ENCODE data around the gene CPSF4L.

Gene CPSF4L

DNA sequence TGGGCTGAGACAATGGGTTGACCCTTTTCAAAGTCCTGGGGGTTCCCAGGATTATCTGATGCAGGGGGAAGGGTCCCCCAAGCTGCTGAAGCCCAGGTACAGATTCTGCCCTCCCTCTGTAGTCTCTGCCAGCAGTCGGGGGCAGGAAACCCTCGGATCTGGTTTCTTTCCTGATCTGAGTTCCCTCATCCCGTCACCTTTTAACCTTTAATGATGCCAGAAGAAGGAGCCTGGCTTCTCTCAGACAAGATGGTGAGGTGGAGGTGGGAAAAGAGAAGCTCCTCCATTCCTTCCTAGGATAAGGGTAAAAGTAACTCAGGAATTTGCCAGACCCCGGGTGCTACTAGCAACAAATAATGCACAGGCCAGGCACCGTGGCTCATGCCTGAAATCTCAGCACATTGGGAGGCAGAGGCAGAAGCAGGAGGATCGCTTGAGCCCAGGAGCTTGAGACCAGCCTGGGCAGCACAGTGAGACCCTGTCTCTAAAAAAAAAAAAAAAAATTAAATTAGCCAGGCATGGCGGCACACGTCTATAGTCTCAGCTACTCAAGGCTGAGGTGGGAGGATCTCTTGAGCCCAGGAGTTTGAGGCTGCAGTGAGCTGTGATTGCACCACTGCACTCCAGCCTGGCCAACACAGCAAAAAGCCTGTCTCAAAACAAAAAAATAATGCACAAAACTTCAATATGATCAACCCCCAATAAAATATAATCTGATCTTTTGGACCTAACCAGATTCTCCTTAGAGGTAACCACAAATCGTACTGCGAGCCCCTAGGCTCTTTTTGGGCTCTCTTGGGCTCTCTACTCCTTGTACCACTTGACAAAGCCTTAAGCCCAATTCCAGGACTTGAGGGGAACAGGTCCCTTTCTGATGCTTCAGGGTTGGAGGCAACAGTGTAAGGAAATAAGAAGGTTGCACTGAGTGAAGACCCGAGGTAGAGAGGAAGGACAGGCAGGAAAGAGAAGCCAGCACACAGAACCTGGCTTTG lies 44.5 kb upstream of the CPSF4L start:
- no peak overlapping the region for H3K4me3 ChIP-seq (ENCODE audit: low read depth, low read length)
- TF ChIP-seq GFI1B (tag by site-specific recombination; IDR thresholded peaks at IDR 0.05) (0 out of 2 replicates have a peak, but pooled peaks have one; percentile 45), IKZF3 (tag by site-specific recombination; IDR thresholded peaks at IDR 0.05) (peak; percentile 60), ZNF311 (tag by site-specific recombination; IDR thresholded peaks at IDR 0.05; ENCODE audit: borderline replicate concordance) (no peak), ZNF121 (tag by site-specific recombination; IDR thresholded peaks at IDR 0.05) (peak; percentile 96), ZBTB17 (tag by site-specific recombination; IDR thresholded peaks at IDR 0.05) (peak; percentile 45)
- no peaks in the 10 kb centered on the region for H3K9me3 ChIP-seq (ENCODE audit: control insufficient read depth, insufficient read depth, low read depth, low read length)
- peaks cover 34% of the 10 kb centered on the region for H3K4me1 ChIP-seq (ENCODE audit: control insufficient read depth, insufficient read depth, low read length)
- H3K27ac ChIP-seq (ENCODE audit: extremely low read depth, low read depth, low read length), result peak overlapping the region; percentile 72; the same call in 1 of the 2 replicates
- H3K36me3 ChIP-seq (ENCODE audit: control insufficient read depth in 2 of 2, insufficient read depth in 1 of 2, low read length in 2 of 2), result peaks cover 0 to 6% of the 10 kb centered on the region in 2 experiments; a peak in 1 of 3 replicates
- POLR2A ChIA-PET, result interaction anchor here (0.9 to 1.3 kb wide), 2 partner anchors 27 to 53 kb away, joined by 3 read pairs; no protein-coding TSS in a partner anchor
- CTCF ChIA-PET, result interaction anchor here (0.5 to 7.7 kb wide), 9 partner anchors 14 to 404 kb away, joined by 3 to 50 read pairs (median 3); partner anchors contain the start of gene CPSF4L

DNA sequence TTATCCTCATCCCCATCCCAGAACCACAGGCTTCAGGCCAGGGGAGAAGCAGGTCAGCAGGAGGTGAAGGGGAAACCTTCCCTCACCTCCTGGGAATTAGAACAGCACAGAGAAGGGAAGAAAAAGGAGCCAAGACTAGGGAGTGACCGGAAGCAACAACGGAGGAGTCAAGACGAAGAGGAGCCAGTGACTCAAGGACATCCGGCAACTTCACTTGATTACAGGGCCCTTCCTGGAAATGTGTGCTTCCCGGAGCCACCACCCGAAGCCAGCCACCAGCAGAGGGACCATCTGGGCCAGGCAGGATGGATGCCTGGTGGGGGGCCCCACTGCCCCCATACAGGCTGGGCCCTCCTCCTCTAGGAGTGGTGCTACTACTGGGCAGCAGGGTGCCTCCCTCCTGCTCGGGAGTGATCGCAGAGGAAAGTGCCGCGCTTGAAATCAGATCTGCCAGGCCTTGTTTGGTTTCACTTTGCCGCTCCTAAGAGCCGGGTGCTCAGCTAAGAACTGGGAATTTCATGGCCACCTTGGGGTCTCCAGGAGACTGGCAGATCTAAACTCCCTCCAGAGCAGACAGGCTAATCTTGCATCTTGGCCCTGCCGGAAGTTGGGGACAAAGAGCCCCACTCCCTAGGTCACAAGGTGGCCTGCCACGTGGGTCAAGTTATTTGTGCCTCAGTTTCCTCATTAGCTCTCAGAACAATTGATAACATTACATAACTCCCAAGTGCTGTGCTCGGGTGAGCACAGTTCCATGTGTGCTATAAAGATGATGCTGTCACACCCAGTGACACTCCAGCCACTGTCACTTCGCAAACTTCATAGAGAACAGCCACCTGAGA lies 43.5 kb upstream of the CPSF4L start:
- ChIA-PET CTCF (interaction anchor here (0.5 to 7.7 kb wide), 7 partner anchors 15 to 61 kb away, joined by 3 to 50 read pairs (median 3); partner anchors contain the start of gene CPSF4L), POLR2A (interaction anchor here (0.9 kb wide), 1 partner anchor 52 kb away, joined by 3 read pairs; no protein-coding TSS in a partner anchor)
- peak overlapping the region; percentile 72 for H3K27ac ChIP-seq (ENCODE audit: extremely low read depth, low read depth, low read length)
- peak overlapping the region; percentile 6; the same call in 1 of the 2 replicates for H3K4me3 ChIP-seq (ENCODE audit: low read depth, low read length)
- H3K36me3 ChIP-seq (ENCODE audit: control insufficient read depth in 2 of 2, insufficient read depth in 1 of 2, low read length in 2 of 2), result peaks cover 0 to 6% of the 10 kb centered on the region in 2 experiments; a peak in 1 of 3 replicates
- no peaks in the 10 kb centered on the region for H3K9me3 ChIP-seq (ENCODE audit: control insufficient read depth, insufficient read depth, low read depth, low read length)
- H3K4me1 ChIP-seq (ENCODE audit: control insufficient read depth, insufficient read depth, low read length), result peaks cover 34% of the 10 kb centered on the region
- TF ChIP-seq GLIS2 (tag by site-specific recombination; IDR thresholded peaks at IDR 0.05) (peak; percentile 97), ZBTB17 (tag by site-specific recombination; IDR thresholded peaks at IDR 0.05) (peak; percentile 84), ZBTB1 (tag by site-specific recombination; IDR thresholded peaks at IDR 0.05) (no peak), PRDM1 (tag by site-specific recombination; IDR thresholded peaks at IDR 0.05) (peak; percentile 62; the same call in 1 of the 2 replicates), OSR2 (tag by site-specific recombination; IDR thresholded peaks at IDR 0.05) (peak; percentile 80), ZNF311 (tag by site-specific recombination; IDR thresholded peaks at IDR 0.05; ENCODE audit: borderline replicate concordance) (no peak), ZNF555 (tag by site-specific recombination; conservative IDR thresholded peaks at IDR 0.05) (no peak), ZFP3 (tag by site-specific recombination; IDR thresholded peaks at IDR 0.05; ENCODE audit: low read depth) (no peak), HOXA7 (CRISPR knock-in tag; IDR thresholded peaks at IDR 0.05; ENCODE audit: borderline replicate concordance) (no peak), ZBTB48 (tag by site-specific recombination; IDR thresholded peaks at IDR 0.05) (peak; percentile 40; the same call in 1 of the 2 replicates), ZNF610 (tag by site-specific recombination; IDR thresholded peaks at IDR 0.05; ENCODE audit: borderline replicate concordance) (peak; percentile 83; the same call in 1 of the 2 replicates), ZNF560 (tag by site-specific recombination; IDR thresholded peaks at IDR 0.05; ENCODE audit: borderline replicate concordance) (no peak), ZNF404 (tag by site-specific recombination; IDR thresholded peaks at IDR 0.05) (no peak), SP2 (tag by site-specific recombination; IDR thresholded peaks at IDR 0.05) (peak; percentile 51), ZFP69B (tag by site-specific recombination; IDR thresholded peaks at IDR 0.05) (peak; percentile 92), GLIS1 (tag by site-specific recombination; IDR thresholded peaks at IDR 0.05) (peak; percentile 98), ZNF2 (tag by site-specific recombination; IDR thresholded peaks at IDR 0.05) (peak; percentile 50; the same call in 1 of the 2 replicates)
- TF ChIP-seq, protein P1, sequence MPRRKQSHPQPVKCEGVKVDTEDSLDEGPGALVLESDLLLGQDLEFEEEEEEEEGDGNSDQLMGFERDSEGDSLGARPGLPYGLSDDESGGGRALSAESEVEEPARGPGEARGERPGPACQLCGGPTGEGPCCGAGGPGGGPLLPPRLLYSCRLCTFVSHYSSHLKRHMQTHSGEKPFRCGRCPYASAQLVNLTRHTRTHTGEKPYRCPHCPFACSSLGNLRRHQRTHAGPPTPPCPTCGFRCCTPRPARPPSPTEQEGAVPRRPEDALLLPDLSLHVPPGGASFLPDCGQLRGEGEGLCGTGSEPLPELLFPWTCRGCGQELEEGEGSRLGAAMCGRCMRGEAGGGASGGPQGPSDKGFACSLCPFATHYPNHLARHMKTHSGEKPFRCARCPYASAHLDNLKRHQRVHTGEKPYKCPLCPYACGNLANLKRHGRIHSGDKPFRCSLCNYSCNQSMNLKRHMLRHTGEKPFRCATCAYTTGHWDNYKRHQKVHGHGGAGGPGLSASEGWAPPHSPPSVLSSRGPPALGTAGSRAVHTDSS (tag by site-specific recombination; IDR thresholded peaks at IDR 0.05), result no peak
- TF ChIP-seq, protein P2, sequence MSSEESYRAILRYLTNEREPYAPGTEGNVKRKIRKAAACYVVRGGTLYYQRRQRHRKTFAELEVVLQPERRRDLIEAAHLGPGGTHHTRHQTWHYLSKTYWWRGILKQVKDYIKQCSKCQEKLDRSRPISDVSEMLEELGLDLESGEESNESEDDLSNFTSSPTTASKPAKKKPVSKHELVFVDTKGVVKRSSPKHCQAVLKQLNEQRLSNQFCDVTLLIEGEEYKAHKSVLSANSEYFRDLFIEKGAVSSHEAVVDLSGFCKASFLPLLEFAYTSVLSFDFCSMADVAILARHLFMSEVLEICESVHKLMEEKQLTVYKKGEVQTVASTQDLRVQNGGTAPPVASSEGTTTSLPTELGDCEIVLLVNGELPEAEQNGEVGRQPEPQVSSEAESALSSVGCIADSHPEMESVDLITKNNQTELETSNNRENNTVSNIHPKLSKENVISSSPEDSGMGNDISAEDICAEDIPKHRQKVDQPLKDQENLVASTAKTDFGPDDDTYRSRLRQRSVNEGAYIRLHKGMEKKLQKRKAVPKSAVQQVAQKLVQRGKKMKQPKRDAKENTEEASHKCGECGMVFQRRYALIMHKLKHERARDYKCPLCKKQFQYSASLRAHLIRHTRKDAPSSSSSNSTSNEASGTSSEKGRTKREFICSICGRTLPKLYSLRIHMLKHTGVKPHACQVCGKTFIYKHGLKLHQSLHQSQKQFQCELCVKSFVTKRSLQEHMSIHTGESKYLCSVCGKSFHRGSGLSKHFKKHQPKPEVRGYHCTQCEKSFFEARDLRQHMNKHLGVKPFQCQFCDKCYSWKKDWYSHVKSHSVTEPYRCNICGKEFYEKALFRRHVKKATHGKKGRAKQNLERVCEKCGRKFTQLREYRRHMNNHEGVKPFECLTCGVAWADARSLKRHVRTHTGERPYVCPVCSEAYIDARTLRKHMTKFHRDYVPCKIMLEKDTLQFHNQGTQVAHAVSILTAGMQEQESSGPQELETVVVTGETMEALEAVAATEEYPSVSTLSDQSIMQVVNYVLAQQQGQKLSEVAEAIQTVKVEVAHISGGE (tag by site-specific recombination; conservative IDR thresholded peaks at IDR 0.05; ENCODE audit: low read depth), result peak; percentile 93
- TF ChIP-seq, protein P3, sequence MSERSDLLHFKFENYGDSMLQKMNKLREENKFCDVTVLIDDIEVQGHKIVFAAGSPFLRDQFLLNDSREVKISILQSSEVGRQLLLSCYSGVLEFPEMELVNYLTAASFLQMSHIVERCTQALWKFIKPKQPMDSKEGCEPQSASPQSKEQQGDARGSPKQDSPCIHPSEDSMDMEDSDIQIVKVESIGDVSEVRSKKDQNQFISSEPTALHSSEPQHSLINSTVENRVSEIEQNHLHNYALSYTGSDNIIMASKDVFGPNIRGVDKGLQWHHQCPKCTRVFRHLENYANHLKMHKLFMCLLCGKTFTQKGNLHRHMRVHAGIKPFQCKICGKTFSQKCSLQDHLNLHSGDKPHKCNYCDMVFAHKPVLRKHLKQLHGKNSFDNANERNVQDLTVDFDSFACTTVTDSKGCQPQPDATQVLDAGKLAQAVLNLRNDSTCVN (tag by site-specific recombination; optimal IDR thresholded peaks at IDR 0.05), result peak; percentile 13
